ENCODE measurements around the gene CD8A.

DNA sequence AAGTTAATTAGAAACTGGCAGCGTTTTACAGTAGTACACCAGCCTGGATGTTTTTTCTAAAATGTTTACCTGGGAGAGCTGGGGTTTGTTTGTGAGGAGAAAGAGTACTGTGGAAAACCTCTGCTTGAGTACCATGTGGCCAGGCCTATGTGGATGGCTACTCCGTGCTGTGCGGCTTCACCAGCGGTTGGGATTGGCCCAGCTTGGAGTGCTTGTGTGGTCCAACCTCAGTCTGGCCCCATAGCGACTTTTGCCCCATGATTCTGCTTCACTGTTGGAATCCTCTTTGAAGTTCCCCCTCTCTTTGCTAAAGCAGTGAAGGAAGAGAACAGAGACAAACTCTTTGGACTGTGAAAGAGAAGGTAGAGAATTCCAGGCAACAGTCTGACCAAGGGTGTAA, 15.9 kb downstream of the CD8A start:
- no peak for TF ChIP-seq POLR2A (IDR thresholded peaks at IDR 0.05)
- TF ChIP-seq, protein P1, sequence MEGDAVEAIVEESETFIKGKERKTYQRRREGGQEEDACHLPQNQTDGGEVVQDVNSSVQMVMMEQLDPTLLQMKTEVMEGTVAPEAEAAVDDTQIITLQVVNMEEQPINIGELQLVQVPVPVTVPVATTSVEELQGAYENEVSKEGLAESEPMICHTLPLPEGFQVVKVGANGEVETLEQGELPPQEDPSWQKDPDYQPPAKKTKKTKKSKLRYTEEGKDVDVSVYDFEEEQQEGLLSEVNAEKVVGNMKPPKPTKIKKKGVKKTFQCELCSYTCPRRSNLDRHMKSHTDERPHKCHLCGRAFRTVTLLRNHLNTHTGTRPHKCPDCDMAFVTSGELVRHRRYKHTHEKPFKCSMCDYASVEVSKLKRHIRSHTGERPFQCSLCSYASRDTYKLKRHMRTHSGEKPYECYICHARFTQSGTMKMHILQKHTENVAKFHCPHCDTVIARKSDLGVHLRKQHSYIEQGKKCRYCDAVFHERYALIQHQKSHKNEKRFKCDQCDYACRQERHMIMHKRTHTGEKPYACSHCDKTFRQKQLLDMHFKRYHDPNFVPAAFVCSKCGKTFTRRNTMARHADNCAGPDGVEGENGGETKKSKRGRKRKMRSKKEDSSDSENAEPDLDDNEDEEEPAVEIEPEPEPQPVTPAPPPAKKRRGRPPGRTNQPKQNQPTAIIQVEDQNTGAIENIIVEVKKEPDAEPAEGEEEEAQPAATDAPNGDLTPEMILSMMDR (IDR thresholded peaks at IDR 0.05), result no peak

Measured in stomach (tissue), 4 donors.